NK-92 (cell line): ENCODE results near the gene MAP1B.

Source experiments
- DNase-seq: peaks from one replicate; lab custom pipeline; 2025; ENCODE audit not compliant: unreplicated experiment; lab: John Stamatoyannopoulos, UW

The MAP1B gene

GRCh38 chr5:72093824-72094223, 13.5 kb upstream of the MAP1B start:
- no peak for DNase-seq

GRCh38 chr5:72096602-72097188, 10.6 kb upstream of the MAP1B start:
- DNase-seq, result no peak

- no peak for DNase-seq
Measured at GRCh38 chr5:72101828-72102227, 5.4 kb upstream of the MAP1B start.

- DNase-seq, result no peak
Measured at GRCh38 chr5:72106817-72107130, 501 bp upstream of the MAP1B start.

GRCh38 chr5:72107901-72108201, 576 bp downstream of the MAP1B start:
- DNase-seq, result no peak

- DNase-seq, result no peak
Measured at GRCh38 chr5:72108202-72109061, 1.2 kb downstream of the MAP1B start.

DNA sequence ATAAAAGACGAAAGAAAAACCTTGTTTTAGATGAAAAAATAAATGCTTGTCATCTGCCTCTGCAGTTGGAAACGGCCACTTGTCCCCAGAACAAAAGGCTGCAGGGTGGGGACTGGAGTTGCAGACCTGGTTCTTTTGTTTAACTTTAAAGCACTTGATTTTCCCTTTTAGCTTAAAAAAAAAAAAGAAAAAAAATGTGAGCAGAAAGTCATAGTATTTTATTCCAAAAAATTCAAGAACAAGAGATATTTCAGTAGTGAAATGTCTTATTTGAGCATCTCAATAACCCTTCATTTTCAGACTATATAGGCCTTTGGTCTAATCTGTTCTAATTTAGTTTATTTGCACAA, 1.8 kb downstream of the MAP1B start:
- no peak for DNase-seq

DNA sequence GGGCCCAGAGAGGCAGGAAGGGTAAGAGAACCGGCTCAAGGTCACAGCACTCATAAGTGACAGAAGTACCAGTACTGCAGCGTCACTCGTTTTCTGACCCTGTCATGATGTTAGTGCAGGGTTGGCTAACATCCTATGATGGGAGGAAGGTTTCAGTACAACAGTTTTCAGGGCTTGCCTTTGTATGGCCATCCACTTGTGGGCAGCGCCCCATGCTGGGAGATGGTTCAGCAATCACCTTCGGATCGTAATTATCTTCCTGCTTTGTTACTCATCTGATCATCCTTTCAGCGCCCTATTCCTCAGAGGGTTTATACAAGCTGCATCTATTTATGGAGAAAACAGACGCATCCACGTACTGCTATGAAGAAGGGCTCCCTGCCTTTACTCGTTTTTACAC, 2.4 kb downstream of the MAP1B start:
- DNase-seq, result no peak

- DNase-seq, result no peak
Measured at GRCh38 chr5:72110394-72111013, 3.2 kb downstream of the MAP1B start.

GRCh38 chr5:72112389-72112788, 5.1 kb downstream of the MAP1B start:
- no peak for DNase-seq

DNA sequence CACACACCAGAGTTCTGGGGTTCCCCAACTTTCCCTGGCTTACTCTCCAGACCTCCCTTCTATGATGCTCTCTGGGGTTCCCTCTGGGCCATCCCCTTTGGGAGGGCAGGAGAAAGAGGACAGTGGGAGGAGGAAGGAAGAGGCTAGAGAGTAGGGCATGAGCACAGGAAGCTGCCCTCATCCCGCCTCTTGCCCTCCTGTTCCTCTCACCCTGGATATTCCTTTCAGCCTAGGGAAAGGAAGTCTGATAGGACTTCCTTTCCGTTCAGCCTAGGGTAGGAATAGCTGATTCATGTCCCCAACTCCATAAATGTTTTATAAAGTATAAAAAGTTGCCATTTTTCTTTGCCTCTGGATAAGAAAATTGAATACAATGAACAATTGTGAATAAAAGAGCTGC, 7.4 kb downstream of the MAP1B start:
- no peak for DNase-seq

DNA sequence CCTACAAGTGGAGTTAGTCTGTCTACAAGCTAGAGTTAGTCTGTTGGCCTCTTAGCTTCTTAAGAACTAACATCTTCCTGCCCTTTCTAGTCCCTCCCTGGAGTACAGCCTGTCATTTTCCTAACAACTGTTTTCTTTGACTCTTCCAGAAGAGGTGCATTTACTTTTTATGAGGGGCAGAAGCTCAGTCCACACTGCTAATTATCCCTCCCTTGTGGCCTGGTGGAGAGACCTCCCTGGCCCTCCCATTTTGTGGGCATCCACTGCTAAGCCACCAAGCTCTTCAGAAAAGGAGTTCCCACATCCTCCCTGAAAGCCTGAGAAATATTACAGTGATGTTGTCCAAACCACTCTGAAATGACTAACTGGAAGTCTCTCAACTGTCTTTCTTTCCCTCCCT, 8.0 kb downstream of the MAP1B start:
- no peak for DNase-seq

- no peak for DNase-seq
Measured at GRCh38 chr5:72117307-72117706, 10.0 kb downstream of the MAP1B start.

GRCh38 chr5:72121052-72121779, 13.9 kb downstream of the MAP1B start:
- DNase-seq, result no peak

DNA sequence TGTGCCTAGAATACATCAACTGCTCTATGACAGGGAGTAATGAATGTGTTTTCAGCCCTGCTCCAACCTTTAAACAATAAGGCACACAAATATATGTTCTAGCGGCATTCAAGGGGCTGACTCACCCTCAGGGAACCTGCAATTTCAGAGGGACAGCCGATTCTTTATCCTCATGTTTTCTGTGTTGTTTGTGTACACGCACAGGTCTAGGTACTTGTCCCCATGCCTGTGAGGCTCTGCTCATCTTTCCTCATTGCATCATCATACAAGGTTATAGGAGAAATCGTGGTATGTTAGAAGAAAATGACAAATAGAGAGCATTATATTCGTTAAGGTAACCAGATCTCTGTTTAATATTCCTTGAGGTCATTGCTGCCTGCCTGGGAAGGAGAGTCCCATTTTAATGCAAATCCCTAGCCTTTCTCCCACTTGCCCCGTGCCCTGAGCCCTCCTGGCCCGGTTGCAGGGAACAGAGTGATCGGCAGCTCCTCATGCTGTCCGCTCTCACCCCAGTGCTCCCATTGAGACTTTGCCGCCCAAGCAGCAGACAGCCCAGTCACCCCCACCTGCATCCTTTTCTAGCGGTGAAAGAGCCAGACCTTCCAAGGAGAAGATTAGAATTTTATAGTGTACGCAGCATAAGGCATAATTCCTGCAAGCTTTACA, 14.6 kb downstream of the MAP1B start:
- DNase-seq, result no peak

DNA sequence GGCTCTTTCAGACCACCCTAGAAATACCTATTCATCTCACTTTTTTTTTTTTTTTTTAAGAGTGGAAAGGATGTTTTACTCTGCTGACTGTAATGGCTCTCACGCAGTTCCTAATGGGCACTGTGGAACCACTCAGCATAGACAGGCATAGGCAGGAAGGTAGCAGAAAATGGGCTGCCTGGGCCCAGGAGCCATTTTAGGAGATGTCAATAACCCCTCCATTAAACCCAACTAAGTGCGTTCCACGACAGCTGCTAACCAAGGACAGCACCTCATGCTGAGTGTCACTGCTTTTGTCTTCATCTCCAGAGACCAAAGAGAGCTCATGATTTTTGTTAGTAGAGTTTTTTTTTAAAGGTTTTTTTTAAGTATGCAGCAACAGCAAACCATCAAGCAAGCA, 15.3 kb downstream of the MAP1B start:
- DNase-seq, result no peak

DNA sequence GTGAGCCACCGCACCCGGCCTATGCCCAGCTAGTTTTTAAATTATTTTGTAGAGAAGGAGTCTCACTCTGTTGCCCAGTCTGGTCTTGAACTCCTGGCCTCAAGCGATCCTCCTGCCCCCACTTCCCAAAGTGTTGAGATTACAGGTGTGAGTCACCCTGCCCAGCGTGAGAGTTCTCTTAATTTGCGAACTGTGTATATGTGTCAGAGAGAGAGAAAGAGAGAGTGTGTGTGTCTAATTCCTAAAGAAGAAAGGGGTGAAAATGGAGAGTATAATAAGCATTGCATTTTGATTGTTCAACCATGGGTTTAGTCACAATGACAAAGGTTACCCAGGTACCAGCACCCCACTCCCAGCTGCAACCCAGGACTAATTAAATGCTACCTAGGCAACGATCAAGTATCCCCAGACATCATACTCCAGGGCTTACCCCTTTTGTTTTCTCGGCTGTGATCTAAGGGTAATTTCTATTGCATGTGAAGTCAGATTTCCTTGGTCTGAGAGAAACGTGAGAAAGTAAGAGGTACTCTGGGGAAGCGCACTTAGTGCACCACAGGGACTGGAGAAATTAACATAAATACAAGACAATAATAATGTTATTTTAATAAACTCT, 16.6 kb downstream of the MAP1B start:
- DNase-seq, result no peak

DNA sequence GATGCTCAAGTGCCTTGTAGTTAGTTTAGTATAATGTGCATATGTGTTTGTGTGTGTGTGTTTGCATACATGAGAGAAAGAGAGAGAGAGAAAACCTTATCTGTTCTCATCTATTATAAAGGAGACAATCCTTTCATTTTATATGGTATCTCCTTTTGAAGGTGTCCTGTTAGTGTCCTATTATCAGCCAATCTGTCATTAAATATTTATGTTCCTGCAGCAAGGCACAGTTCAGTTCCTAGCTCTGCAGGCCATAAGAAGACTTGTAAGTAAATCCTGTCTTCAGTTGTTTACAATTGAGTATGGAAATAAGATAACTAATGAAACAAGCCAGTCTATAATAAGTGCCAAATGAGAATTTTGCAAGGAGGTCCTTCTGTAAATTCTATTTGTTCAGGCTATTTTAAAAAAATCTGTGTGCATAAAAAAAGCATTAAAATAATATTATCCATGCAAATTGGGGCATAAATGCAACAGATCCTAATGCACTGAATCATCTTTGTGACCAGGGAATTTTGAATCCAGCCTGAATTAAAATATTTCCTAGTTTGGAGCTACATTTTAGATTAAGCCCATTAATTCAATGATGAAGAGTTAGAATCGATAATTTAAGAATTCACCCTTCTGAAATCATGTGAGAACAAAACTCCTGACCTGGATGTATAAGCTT, 18.1 kb downstream of the MAP1B start:
- no peak for DNase-seq

DNA sequence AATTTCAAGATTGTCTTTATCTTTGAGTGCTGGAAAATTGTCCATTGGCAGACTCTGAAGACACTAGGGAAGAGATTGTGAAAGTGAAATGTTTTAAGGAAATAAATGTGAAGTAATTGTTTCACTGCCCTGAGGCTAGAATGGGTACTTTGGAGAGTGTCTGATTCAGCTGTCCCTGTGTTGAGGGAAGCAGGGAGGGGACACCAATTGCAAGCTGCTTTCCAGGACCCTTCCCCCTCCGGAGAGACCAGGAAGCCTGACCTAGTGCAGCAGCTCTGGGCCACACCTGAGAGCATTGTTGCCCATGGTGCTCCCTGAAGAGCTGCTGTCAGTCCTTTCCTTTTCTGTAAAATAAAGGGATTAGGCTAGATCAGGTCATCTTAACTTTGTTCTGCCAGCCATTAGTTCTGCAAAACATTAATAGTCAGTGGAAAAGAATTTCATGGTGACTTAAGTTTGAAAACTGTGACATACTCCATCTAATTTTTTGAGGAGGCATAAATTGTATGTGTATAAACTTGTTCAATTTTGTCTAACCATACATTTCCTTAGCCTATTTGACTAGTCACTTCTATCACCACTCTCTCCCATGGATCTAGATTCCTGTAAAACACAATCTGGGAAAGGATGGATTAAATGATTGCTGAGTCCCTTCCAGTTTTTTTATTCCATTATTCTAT, 18.8 kb downstream of the MAP1B start:
- no peak for DNase-seq

DNA sequence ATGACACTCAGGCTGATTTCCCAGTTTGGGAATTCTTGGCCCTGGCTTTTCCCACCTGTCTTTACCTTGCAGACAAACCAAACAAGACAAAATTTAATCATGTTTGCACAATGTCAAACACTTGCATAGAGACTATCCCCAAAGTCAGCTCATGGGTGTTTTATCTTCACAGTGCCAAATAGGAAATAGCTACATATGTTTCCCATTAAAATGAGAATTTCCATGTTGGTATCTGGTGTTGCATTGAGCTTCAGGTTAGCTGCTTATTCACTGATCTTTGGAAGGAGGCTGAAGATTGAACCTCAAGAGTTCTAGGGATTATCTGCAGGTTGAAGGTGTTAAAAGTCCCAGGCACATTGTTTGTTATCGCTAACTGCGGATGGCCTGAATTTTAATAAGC, 19.5 kb downstream of the MAP1B start:
- no peak for DNase-seq
